COLO668 (cell line): ENCODE measurements around the gene ADAT1.
A peak's percentile ranks its signal among the peaks of the same experiment; 100 is the strongest.

Experiments used
- DNase-seq: peaks from one replicate; lab custom pipeline; 2025; ENCODE audit not compliant: unreplicated experiment; lab: John Stamatoyannopoulos, UW

ADAT1 gene

DNA sequence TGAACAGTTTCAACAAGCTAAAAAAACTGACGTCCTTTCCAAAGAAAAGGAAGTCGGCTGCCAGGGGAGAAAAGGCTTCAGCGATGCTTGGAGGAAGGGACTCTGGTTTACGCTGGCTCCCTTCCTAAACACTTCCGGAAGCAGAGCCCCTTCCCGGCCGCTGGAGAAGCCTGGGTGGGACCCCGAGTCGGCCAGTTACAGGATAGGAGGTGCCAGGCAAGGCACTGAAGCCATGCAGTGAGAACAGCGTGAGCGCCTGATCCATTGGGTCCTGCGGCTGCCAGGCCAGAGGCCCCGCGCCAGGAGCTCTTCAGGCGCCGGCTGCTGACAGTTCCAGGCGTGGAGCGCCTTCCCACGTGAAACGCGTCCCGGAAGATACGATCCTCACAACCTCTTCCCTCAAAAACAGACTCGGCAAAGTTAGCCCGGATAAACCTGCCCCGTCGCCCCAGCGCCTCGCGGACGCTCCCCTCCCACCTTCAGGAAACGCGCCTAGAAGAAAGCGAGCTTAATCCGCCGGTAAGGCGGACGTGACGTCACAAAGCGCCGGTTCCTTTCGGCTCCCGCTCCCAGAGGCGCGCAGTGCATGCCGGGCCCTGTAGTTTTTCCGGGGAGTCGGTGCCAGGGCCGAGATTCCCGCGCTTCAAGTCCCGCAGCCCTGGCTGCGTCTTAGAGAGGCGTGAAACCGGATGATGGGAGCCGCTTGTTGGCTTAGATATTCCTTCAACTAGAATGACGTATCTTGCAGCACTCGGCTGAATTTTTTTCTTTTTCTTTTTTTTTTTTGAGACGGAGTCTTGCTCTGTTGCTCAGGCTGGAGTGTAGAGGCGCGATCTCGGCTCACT lies at the start of gene ADAT1:
Gene ADAT1 (minus strand): TSS at position 521 of the 845 bp plus-strand sequence. CDS start 2,482 bp downstream, outside the sequence.
- DNase-seq: peak; percentile 98

GRCh38 chr16:75667503-75667902 lies 44.4 kb upstream of the ADAT1 start:
- DNase-seq: no peak

GRCh38 chr16:75660726-75661302 lies 37.7 kb upstream of the ADAT1 start:
- DNase-seq: no peak

- no peak for DNase-seq
These were observed 37.2 kb upstream of the ADAT1 start for GRCh38 chr16:75660321-75660720.

DNA sequence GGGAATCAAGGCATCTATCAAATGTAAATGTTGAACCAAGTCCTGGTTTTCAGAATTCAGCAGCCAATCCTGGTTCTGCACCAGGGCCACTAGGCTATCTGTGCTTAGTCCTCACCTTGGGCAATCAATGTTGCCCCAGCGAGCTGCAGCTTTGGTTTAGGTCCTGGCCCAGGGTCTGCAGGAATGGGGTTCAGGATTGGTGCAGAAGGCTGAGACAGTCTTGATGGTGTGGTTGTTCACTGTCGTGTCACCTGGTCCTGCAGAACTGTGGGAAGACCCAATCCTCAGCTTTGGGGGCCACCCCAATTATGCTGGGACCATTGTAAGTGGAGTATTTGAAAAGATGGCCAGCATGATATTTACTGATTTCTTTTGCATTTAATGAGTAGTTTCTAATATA lies 35.1 kb upstream of the ADAT1 start:
- DNase-seq: no peak

- no peak for DNase-seq
These were observed 30.8 kb upstream of the ADAT1 start for GRCh38 chr16:75653922-75654321.

GRCh38 chr16:75648265-75649076 lies 25.4 kb upstream of the ADAT1 start:
- DNase-seq: peak; percentile 80

DNA sequence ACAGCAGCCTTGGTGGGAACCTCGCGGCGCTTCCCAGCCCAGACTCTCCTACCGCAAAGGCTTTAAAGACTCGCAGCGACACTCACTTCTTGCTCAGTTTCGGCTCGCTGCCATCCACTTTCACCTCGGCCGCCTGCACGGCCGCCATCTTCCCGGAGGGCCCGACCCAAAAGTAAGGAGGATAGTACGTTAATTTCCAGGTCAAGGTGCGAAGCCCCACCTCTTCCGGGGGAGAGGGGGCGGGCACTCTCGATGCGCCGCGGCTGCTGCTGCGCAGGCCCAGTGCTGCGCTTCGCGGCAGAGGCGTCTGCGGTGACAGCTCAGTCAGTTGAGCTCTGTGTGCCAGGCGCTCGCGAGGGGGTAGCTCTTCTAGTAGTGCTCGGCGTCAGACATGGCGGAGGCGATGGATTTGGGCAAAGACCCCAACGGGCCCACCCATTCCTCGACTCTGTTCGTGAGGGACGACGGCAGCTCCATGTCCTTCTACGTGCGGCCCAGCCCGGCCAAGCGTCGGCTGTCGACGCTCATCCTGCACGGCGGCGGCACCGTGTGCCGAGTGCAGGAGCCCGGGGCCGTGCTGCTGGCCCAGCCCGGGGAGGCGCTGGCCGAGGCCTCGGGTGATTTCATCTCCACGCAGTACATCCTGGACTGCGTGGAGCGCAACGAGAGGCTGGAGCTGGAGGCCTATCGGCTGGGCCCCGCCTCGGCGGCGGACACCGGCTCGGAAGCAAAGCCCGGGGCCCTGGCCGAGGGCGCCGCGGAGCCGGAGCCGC lies 24.6 kb upstream of the ADAT1 start, which contains the start of the genes KARS1 and TERF2IP:
Gene KARS1 (minus strand): TSS at position 174 of the 773 bp plus-strand sequence. CDS start 26 bp downstream, at position 148.
Gene TERF2IP (plus strand): TSS at position 282 of the 773 bp plus-strand sequence. CDS start 110 bp downstream, at position 392.
- peak; percentile 92 for DNase-seq

DNA sequence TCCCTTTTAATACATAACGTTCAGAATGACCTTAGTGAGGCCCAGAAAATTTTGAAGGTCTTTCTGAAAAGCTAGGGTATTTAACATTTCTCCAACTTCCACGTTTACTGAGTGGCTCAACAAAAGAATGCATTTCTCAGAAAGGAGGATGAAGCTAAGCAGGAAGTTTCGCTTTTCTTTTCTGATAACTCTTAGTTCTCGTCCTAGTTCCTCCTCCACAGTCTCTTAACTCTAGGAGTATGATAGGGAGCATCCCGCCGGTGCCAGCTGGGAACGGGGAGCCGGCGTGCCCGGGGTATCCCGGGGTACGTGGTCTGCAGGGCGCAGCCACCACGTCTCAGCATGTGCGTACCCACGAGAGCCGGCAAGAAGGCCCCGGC lies 24.0 kb upstream of the ADAT1 start:
- DNase-seq: no peak

DNA sequence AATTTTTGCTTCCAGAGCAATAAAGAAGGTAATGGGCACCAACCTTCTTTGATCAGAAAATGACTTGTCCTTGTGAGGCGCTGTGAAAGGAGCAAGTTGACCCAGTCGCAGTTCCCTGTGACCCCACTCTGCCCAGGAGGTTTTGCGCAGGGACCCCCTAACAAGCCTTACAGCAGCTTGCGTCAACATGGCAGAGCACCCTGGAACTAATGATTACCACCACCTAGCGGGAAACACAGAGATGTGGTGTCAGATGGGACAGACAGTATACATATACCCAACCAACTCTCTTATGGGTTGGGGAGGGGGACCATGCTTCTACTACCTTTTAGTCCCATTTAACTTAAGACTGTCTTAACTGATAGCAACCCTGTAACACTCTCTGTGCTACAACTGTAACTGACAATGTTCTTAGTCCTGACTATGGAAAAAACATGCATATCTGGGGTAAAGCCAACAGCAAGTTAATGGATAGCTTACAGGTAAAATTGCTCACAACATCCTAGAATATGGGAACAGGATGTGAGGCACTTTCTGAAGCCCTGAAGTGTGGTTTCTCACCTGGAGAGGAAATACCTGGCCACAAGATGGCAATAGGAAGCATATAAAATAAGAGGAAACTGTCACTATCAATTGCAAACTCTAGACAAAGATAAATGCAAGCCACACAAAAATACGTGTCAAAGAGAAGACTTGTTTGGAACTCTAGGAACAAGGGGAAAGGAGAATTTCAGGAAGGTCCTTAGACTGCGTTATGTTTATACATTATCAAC lies 21.3 kb upstream of the ADAT1 start:
- DNase-seq: no peak

- DNase-seq: no peak
These were observed 17.5 kb upstream of the ADAT1 start for GRCh38 chr16:75640598-75640997.

- DNase-seq: no peak
These were observed 12.0 kb upstream of the ADAT1 start for GRCh38 chr16:75635036-75635435.

- peak; percentile 75 for DNase-seq
These were observed 9.8 kb upstream of the ADAT1 start for GRCh38 chr16:75632857-75633256.

DNA sequence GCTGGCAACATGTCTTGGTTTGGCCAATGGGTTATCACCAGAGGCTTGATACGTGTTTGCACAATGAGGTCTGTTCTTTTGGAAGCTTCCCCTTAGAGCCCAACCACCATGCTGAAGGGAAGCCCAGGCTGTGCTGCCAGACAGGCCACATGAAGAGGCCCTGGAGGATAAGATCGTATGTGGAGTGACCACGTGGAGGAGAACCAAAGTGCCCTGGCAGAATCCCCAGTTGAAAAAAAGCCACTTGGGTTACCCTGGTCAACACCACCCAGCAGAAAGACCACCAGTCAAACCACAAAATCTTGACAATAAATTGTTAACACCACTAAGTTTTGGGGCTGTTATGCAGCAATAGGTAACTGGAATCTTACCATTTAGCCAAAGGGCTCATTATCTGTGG lies 7.0 kb upstream of the ADAT1 start:
- DNase-seq: no peak

GRCh38 chr16:75629132-75629531 lies 6.1 kb upstream of the ADAT1 start:
- no peak for DNase-seq

DNA sequence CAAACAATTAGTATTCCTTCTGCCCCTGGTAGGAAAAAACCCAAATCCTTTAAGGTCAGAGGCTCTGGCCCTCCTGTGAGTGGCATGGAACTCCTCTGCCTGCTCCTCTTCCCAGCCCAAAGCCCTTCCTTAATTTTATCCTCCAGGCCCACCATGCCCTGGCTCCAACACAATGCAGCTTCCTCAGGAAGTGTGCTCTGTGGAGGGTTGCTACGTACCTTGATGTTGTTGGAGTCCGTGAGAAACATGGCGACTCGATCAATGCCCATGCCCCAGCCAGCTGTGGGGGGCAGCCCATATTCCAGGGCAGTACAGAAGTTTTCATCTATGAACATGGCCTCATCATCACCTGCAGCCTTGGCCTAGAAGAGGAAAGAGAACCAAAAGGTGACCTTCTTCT lies 5.3 kb upstream of the ADAT1 start:
- DNase-seq: no peak

GRCh38 chr16:75627851-75628250 lies 4.8 kb upstream of the ADAT1 start:
- no peak for DNase-seq

GRCh38 chr16:75626806-75627205 lies 3.7 kb upstream of the ADAT1 start:
- no peak for DNase-seq

- DNase-seq: no peak
These were observed 1.8 kb upstream of the ADAT1 start for GRCh38 chr16:75624921-75625334.

DNA sequence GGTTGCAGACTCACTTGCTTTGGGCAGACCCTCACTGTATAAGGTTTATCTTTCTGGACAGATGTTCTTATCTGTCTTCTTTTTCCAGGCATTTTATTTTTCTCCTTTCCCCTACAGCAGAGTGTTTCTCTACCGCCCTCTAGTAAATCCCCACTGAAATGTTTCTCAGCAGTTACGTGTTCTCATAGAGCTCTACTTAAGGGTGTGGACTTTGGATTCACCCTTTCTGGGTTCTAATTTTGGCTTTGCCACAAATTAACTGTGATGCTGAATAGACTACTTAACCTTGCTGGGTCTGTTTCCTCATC lies 2.0 kb downstream of the ADAT1 start:
- no peak for DNase-seq
